Measurements from ENCODE around the gene TMEM245.

- no peak for TF ChIP-seq GATA2 (IDR thresholded peaks at IDR 0.05; ENCODE audit: low read depth, low read length)
- no peak for TF ChIP-seq GATA3 (IDR thresholded peaks at IDR 0.05; ENCODE audit: low read depth, low read length)
These were observed 29.3 kb upstream of the TMEM245 start for GRCh38 chr9:109149089-109149488.

Data from SH-SY5Y (cell line).